ENCODE results near the gene CAPN15. TPM values are rescaled to one million over a fixed set of nuclear protein-coding genes. Genes with fewer than 3 reads are reported as not detected.

The CAPN15 gene
- total RNA-seq, 5 donors from 2014 or later (not counting 1 experiment from before 2014, with no cell fraction given) = 61.7 to 89.0 (median 82.7) TPM

- H3K27ac Mint-ChIP-seq = no peak overlapping the region
- H3K4me1 Mint-ChIP-seq = peaks cover 0 to 2% (median 0%) of the 10 kb centered on the region in 3 donors
- no peaks in the 10 kb centered on the region for H3K9me3 Mint-ChIP-seq
- ATAC-seq (replicated peaks in 1 of 4) (no peak), DNase-seq (no peak)
- H3K36me3 Mint-ChIP-seq = peaks cover 3% of the 10 kb centered on the region
- CTCF ChIA-PET = no interaction called here
- 86% methylated on average over 18 of the region's 23 CpGs for WGBS (ENCODE audit: insufficient coverage)
- no peak overlapping the region for H3K4me3 Mint-ChIP-seq
- POLR2A ChIA-PET = no interaction called here
- H3K4me1 ChIP-seq (ENCODE audit: control insufficient read depth in 1 of 2, extremely low read depth in 1 of 2, insufficient read depth in 2 of 2, low read length in 2 of 2) = peaks cover 0 to 4% of the 10 kb centered on the region in 2 experiments
- no peak overlapping the region for H3K4me3 ChIP-seq (ENCODE audit: control insufficient read depth in 1 of 2, extremely low read depth in 1 of 2, low read length in 1 of 2)
- H3K36me3 ChIP-seq (ENCODE audit: control insufficient read depth in 2 of 2, extremely low read depth in 1 of 2, insufficient read depth in 1 of 2, low read length in 1 of 2) = no peaks in the 10 kb centered on the region
- H3K9me3 ChIP-seq = no peaks in the 10 kb centered on the region
- peaks cover 0 to 41% of the 10 kb centered on the region in 2 experiments for H3K27me3 ChIP-seq (replicated peaks in 1 of 2; ENCODE audit: control insufficient read depth in 2 of 2, extremely low read depth in 1 of 2, insufficient read depth in 2 of 2, low read length in 1 of 2)
- no peak overlapping the region for H3K27ac ChIP-seq (ENCODE audit: low read length)
- peaks cover 0 to 16% of the 10 kb centered on the region in 2 donors for H3K27me3 Mint-ChIP-seq
Observed at GRCh38 chr16:557463-558297, 30.2 kb downstream of the CAPN15 start.

- ATAC-seq (replicated peaks in 1 of 4) = no peak
- peaks cover 0 to 16% of the 10 kb centered on the region in 2 donors for H3K27me3 Mint-ChIP-seq
- no peaks in the 10 kb centered on the region for H3K9me3 Mint-ChIP-seq
- H3K4me1 Mint-ChIP-seq = peaks cover 0 to 2% (median 0%) of the 10 kb centered on the region in 3 donors
- no peak overlapping the region for H3K4me3 ChIP-seq (ENCODE audit: control insufficient read depth in 1 of 2, extremely low read depth in 1 of 2, low read length in 1 of 2)
- H3K9me3 ChIP-seq = no peaks in the 10 kb centered on the region
- H3K4me3 Mint-ChIP-seq = no peak overlapping the region
- POLR2A ChIA-PET = no interaction called here
- WGBS (ENCODE audit: insufficient coverage) = 65% methylated on average over 16 of the region's 22 CpGs
- peaks cover 0 to 41% of the 10 kb centered on the region in 2 experiments for H3K27me3 ChIP-seq (replicated peaks in 1 of 2; ENCODE audit: control insufficient read depth in 2 of 2, extremely low read depth in 1 of 2, insufficient read depth in 2 of 2, low read length in 1 of 2)
- H3K27ac ChIP-seq (ENCODE audit: low read length) = no peak overlapping the region
- DNase-seq = no peak
- peaks cover 0 to 4% of the 10 kb centered on the region in 2 experiments for H3K4me1 ChIP-seq (ENCODE audit: control insufficient read depth in 1 of 2, extremely low read depth in 1 of 2, insufficient read depth in 2 of 2, low read length in 2 of 2)
- no peak overlapping the region for H3K27ac Mint-ChIP-seq
- H3K36me3 Mint-ChIP-seq = peaks cover 3% of the 10 kb centered on the region
- no peaks in the 10 kb centered on the region for H3K36me3 ChIP-seq (ENCODE audit: control insufficient read depth in 2 of 2, extremely low read depth in 1 of 2, insufficient read depth in 1 of 2, low read length in 1 of 2)
- CTCF ChIA-PET = no interaction called here
Observed at GRCh38 chr16:558298-559020, 30.9 kb downstream of the CAPN15 start.

DNA sequence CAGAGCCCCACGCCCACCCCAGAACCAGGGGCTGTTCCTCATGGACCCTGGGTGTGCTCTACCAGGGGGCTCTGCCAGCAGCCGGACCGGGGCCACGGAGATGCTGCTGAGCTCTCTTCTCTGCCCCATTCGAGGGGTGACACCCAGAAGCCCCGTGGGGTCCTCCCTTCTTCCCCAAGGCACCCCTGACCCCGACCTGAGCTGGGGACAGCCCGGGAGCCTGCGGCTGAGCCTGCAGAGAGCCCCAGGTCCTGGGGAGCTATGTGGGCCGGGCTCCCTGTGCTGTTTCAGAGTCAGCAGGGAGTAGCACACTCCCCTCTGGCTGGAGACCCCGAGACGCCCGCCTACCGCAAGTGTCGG, 31.5 kb downstream of the CAPN15 start:
- Histone ChIP-seq H3K4me1 (ENCODE audit: control insufficient read depth in 1 of 2, extremely low read depth in 1 of 2, insufficient read depth in 2 of 2, low read length in 2 of 2) (peaks cover 0 to 4% of the 10 kb centered on the region in 2 experiments), H3K27me3 (replicated peaks in 1 of 2; ENCODE audit: control insufficient read depth in 2 of 2, extremely low read depth in 1 of 2, insufficient read depth in 2 of 2, low read length in 1 of 2) (peaks cover 0 to 41% of the 10 kb centered on the region in 2 experiments), H3K4me3 (ENCODE audit: control insufficient read depth in 1 of 2, extremely low read depth in 1 of 2, low read length in 1 of 2) (no peak overlapping the region), H3K36me3 (ENCODE audit: control insufficient read depth in 2 of 2, extremely low read depth in 1 of 2, insufficient read depth in 1 of 2, low read length in 1 of 2) (no peaks in the 10 kb centered on the region), H3K9me3 (no peaks in the 10 kb centered on the region), H3K27ac (ENCODE audit: low read length) (no peak overlapping the region)
- no peak overlapping the region for H3K27ac Mint-ChIP-seq
- ATAC-seq (replicated peaks in 1 of 4) = no peak
- ChIA-PET CTCF (no interaction called here), POLR2A (no interaction called here)
- 86% methylated on average over 9 of the region's 15 CpGs for WGBS (ENCODE audit: insufficient coverage)
- peak overlapping the region in 1 of 3 donors; percentile 41 for H3K4me3 Mint-ChIP-seq
- no peaks in the 10 kb centered on the region for H3K9me3 Mint-ChIP-seq
- H3K27me3 Mint-ChIP-seq = peaks cover 0 to 16% of the 10 kb centered on the region in 2 donors
- H3K4me1 Mint-ChIP-seq = peaks cover 0 to 2% (median 0%) of the 10 kb centered on the region in 3 donors
- DNase-seq = no peak
- peaks cover 3% of the 10 kb centered on the region for H3K36me3 Mint-ChIP-seq

- H3K4me3 Mint-ChIP-seq = peak overlapping the region in 1 of 3 donors; percentile 41
- peaks cover 0 to 4% of the 10 kb centered on the region in 2 experiments for H3K4me1 ChIP-seq (ENCODE audit: control insufficient read depth in 1 of 2, extremely low read depth in 1 of 2, insufficient read depth in 2 of 2, low read length in 2 of 2)
Observed at GRCh38 chr16:559411-560203, 32.1 kb downstream of the CAPN15 start.

GRCh38 chr16:560204-560700, 32.7 kb downstream of the CAPN15 start, which contains the start of gene PRR35:
PRR35 (plus strand) TSS chr16:560394; CDS start chr16:563295, 2,901 bp downstream.
- Mint-ChIP-seq H3K4me3 (peak within 1 kb of the TSS in 1 of 3 donors; percentile 41), H3K27ac (no peak within 1 kb of the TSS), H3K9me3 (no peaks in the 10 kb centered on the region), H3K27me3 (peaks cover 0 to 16% of the 10 kb centered on the region in 2 donors), H3K4me1 (peaks cover 0 to 2% (median 0%) of the 10 kb centered on the region in 3 donors), H3K36me3 (no peaks in the 10 kb centered on the region)
- no peaks in the 10 kb centered on the region for H3K36me3 ChIP-seq (ENCODE audit: control insufficient read depth in 2 of 2, extremely low read depth in 1 of 2, insufficient read depth in 1 of 2, low read length in 1 of 2)
- ATAC-seq (replicated peaks in 1 of 4) = no peak
- peaks cover 0 to 4% of the 10 kb centered on the region in 2 experiments for H3K4me1 ChIP-seq (ENCODE audit: control insufficient read depth in 1 of 2, extremely low read depth in 1 of 2, insufficient read depth in 2 of 2, low read length in 2 of 2)
- POLR2A ChIA-PET = no interaction called here
- no peak for DNase-seq
- H3K4me3 ChIP-seq (ENCODE audit: control insufficient read depth in 1 of 2, extremely low read depth in 1 of 2, low read length in 1 of 2) = no peak within 1 kb of the TSS
- H3K27me3 ChIP-seq (replicated peaks in 1 of 2; ENCODE audit: control insufficient read depth in 2 of 2, extremely low read depth in 1 of 2, insufficient read depth in 2 of 2, low read length in 1 of 2) = peaks cover 0 to 41% of the 10 kb centered on the region in 2 experiments
- WGBS (ENCODE audit: insufficient coverage) = 2% methylated on average over 82 of the region's 84 CpGs
- CTCF ChIA-PET = no interaction called here
- H3K9me3 ChIP-seq = no peaks in the 10 kb centered on the region
- H3K27ac ChIP-seq (ENCODE audit: low read length) = no peak within 1 kb of the TSS

More at GRCh38 chr16:559411-560203, 32.1 kb downstream of the CAPN15 start:
- CTCF ChIA-PET = no interaction called here
- no peaks in the 10 kb centered on the region for H3K36me3 ChIP-seq (ENCODE audit: control insufficient read depth in 2 of 2, extremely low read depth in 1 of 2, insufficient read depth in 1 of 2, low read length in 1 of 2)
- 20% methylated on average over 61 of the region's 62 CpGs for WGBS (ENCODE audit: insufficient coverage)
- peaks cover 0 to 41% of the 10 kb centered on the region in 2 experiments for H3K27me3 ChIP-seq (replicated peaks in 1 of 2; ENCODE audit: control insufficient read depth in 2 of 2, extremely low read depth in 1 of 2, insufficient read depth in 2 of 2, low read length in 1 of 2)
- Mint-ChIP-seq H3K27ac (no peak overlapping the region), H3K9me3 (no peaks in the 10 kb centered on the region), H3K4me1 (peaks cover 0 to 2% (median 0%) of the 10 kb centered on the region in 3 donors), H3K27me3 (peaks cover 0 to 16% of the 10 kb centered on the region in 2 donors), H3K36me3 (no peaks in the 10 kb centered on the region)
- ATAC-seq (replicated peaks in 1 of 4) (no peak), DNase-seq (no peak)
- no peak overlapping the region for H3K27ac ChIP-seq (ENCODE audit: low read length)
- no peaks in the 10 kb centered on the region for H3K9me3 ChIP-seq
- H3K4me3 ChIP-seq (ENCODE audit: control insufficient read depth in 1 of 2, extremely low read depth in 1 of 2, low read length in 1 of 2) = no peak overlapping the region
- POLR2A ChIA-PET = no interaction called here
